Tibial nerve (tissue), 4 donors: Measurements from ENCODE around the gene HES4. TPM values are rescaled to one million over a fixed set of nuclear protein-coding genes. Genes with fewer than 3 reads are reported as not detected.

Experiments
- DNase-seq, 2 donors: peaks; one replicate each; pipeline ENCODE4 v3.0.0-alpha.2; 2019; ENCODE audit warnings: low spot score in 2 of 2
- H3K27ac ChIP-seq, 4 donors: fragments of 200-600 bp; sonication (generic) in 3 of 4; one replicate each; pipeline ENCODE4 v1.5.1; 2017 to 2019; ENCODE audit warnings: mild to moderate bottlenecking in 1 of 4
- H3K27me3 ChIP-seq, 2 donors: fragments of 200-600 bp; sonication (generic) in 1 of 2; one replicate each; pipeline versions ENCODE4 v1.5.1 to v1.6.0; 2017 to 2019
- H3K36me3 ChIP-seq, 3 donors: fragments of 200-600 bp; sonication (generic); one replicate each; pipeline ENCODE4 v1.5.1; 2018 to 2019
- H3K4me1 ChIP-seq, 4 donors: fragments of 200-600 bp; sonication (generic) in 3 of 4; one replicate each; pipeline ENCODE4 v1.5.1; 2017 to 2019
- H3K4me3 ChIP-seq, 4 donors: fragments of 200-600 bp; sonication (generic) in 3 of 4; one replicate each; pipeline ENCODE4 v1.5.1; 2017 to 2019; ENCODE audit warnings: mild to moderate bottlenecking in 1 of 4, moderate library complexity in 1 of 4
- H3K9me3 ChIP-seq, 4 donors: fragments of 200-600 bp; sonication (generic) in 3 of 4; one replicate each; pipeline ENCODE4 v1.5.1; 2017 to 2019
- EP300 ChIP-seq, 2 donors: sonication (generic); formaldehyde crosslinking; IDR thresholded peaks; one replicate each; pipeline ENCODE4 v1.6.1; 2017; ENCODE audit warnings: antibody characterized with exemption in 2 of 2, mild to moderate bottlenecking in 1 of 2
- POLR2A ChIP-seq, 2 donors: fragments of 450-650 bp; IDR thresholded peaks; one replicate each; pipeline ENCODE4 v1.6.1; 2017; ENCODE audit warnings: antibody characterized with exemption in 2 of 2, mild to moderate bottlenecking in 2 of 2, moderate library complexity in 2 of 2
- WGBS, 2 donors: methylation state at CpG; one replicate each; pipeline ENCODE4 v1.1.5; 2018; 5-methylcytosine and 5-hydroxymethylcytosine counted together
- total RNA-seq, 4 donors: library from RNA; depleted of rRNA; stranded (reverse); fragments of >200 nt; gene quantifications; one replicate each; pipeline ENCODE4 v1.1.0, GENCODE V29; 2016
- TF ChIP-seq, protein P1 (sequence below), 5 experiments: fragments of 200-600 bp in 3 of 5; fragments of 450-650 bp in 2 of 5; sonication (generic) in 3 of 5; IDR thresholded peaks; one replicate each; pipeline ENCODE4 v1.5.1; 2016 to 2019; ENCODE audit warnings: antibody characterized with exemption in 5 of 5, mild to moderate bottlenecking in 3 of 5, moderate library complexity in 2 of 5

The HES4 gene
- total RNA-seq, 4 donors from 2014 or later = 26.9 to 70.8 (median 58.7) TPM

GRCh38 chr1:1042835-1043234 lies 42.9 kb upstream of the HES4 start:
- H3K27ac ChIP-seq = no peak overlapping the region
- peaks cover 0 to 16% of the 10 kb centered on the region in 2 donors for H3K27me3 ChIP-seq
- DNase-seq = no peak
- H3K36me3 ChIP-seq = peaks cover 0 to 56% (median 0%) of the 10 kb centered on the region in 3 donors
- WGBS, 2 donors = 85 to 92% methylated on average over 5 to 10 of the region's 10 CpGs
- peaks cover 0 to 26% (median 12%) of the 10 kb centered on the region in 4 donors for H3K4me1 ChIP-seq
- TF ChIP-seq, protein P1, sequence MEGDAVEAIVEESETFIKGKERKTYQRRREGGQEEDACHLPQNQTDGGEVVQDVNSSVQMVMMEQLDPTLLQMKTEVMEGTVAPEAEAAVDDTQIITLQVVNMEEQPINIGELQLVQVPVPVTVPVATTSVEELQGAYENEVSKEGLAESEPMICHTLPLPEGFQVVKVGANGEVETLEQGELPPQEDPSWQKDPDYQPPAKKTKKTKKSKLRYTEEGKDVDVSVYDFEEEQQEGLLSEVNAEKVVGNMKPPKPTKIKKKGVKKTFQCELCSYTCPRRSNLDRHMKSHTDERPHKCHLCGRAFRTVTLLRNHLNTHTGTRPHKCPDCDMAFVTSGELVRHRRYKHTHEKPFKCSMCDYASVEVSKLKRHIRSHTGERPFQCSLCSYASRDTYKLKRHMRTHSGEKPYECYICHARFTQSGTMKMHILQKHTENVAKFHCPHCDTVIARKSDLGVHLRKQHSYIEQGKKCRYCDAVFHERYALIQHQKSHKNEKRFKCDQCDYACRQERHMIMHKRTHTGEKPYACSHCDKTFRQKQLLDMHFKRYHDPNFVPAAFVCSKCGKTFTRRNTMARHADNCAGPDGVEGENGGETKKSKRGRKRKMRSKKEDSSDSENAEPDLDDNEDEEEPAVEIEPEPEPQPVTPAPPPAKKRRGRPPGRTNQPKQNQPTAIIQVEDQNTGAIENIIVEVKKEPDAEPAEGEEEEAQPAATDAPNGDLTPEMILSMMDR (IDR thresholded peaks at IDR 0.05) = no peak
- TF ChIP-seq POLR2A (IDR thresholded peaks at IDR 0.05) (no peak), EP300 (IDR thresholded peaks at IDR 0.05) (no peak)
- H3K9me3 ChIP-seq = no peaks in the 10 kb centered on the region
- no peak overlapping the region for H3K4me3 ChIP-seq

GRCh38 chr1:1041873-1042272 lies 42.0 kb upstream of the HES4 start:
- peaks cover 0 to 55% (median 0%) of the 10 kb centered on the region in 3 donors for H3K36me3 ChIP-seq
- H3K27ac ChIP-seq = no peak overlapping the region
- no peaks in the 10 kb centered on the region for H3K9me3 ChIP-seq
- no peak overlapping the region for H3K4me3 ChIP-seq
- TF ChIP-seq, protein P1 (IDR thresholded peaks at IDR 0.05) = no peak
- TF ChIP-seq EP300 (IDR thresholded peaks at IDR 0.05) = no peak
- no peak for TF ChIP-seq POLR2A (IDR thresholded peaks at IDR 0.05)
- 91 to 94% methylated on average over 22 to 25 of the region's 25 CpGs for WGBS, 2 donors
- no peak for DNase-seq
- peaks cover 0 to 26% (median 12%) of the 10 kb centered on the region in 4 donors for H3K4me1 ChIP-seq
- peaks cover 0 to 16% of the 10 kb centered on the region in 2 donors for H3K27me3 ChIP-seq

DNA sequence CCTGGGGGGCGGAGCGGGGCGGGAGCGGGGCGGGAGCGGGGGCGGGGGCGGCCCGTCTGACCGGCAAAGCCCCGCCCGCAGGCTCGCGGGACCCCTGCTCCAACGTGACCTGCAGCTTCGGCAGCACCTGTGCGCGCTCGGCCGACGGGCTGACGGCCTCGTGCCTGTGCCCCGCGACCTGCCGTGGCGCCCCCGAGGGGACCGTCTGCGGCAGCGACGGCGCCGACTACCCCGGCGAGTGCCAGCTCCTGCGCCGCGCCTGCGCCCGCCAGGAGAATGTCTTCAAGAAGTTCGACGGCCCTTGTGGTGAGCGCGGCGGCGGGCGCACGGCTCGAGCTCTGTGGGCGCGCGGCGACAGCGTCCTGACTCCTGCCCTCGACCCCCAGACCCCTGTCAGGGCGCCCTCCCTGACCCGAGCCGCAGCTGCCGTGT lies 41.2 kb upstream of the HES4 start:
- peaks cover 0 to 16% of the 10 kb centered on the region in 2 donors for H3K27me3 ChIP-seq
- 63 to 75% methylated on average over 34 to 44 of the region's 60 CpGs for WGBS, 2 donors
- DNase-seq = no peak
- no peaks in the 10 kb centered on the region for H3K9me3 ChIP-seq
- peaks cover 0 to 26% (median 12%) of the 10 kb centered on the region in 4 donors for H3K4me1 ChIP-seq
- H3K27ac ChIP-seq = no peak overlapping the region
- TF ChIP-seq, protein P1 (IDR thresholded peaks at IDR 0.05) = no peak
- no peak for TF ChIP-seq POLR2A (IDR thresholded peaks at IDR 0.05)
- no peak for TF ChIP-seq EP300 (IDR thresholded peaks at IDR 0.05)
- peak overlapping the region in 1 of 4 donors; percentile 57 for H3K4me3 ChIP-seq
- peaks cover 0 to 55% (median 0%) of the 10 kb centered on the region in 3 donors for H3K36me3 ChIP-seq

DNA sequence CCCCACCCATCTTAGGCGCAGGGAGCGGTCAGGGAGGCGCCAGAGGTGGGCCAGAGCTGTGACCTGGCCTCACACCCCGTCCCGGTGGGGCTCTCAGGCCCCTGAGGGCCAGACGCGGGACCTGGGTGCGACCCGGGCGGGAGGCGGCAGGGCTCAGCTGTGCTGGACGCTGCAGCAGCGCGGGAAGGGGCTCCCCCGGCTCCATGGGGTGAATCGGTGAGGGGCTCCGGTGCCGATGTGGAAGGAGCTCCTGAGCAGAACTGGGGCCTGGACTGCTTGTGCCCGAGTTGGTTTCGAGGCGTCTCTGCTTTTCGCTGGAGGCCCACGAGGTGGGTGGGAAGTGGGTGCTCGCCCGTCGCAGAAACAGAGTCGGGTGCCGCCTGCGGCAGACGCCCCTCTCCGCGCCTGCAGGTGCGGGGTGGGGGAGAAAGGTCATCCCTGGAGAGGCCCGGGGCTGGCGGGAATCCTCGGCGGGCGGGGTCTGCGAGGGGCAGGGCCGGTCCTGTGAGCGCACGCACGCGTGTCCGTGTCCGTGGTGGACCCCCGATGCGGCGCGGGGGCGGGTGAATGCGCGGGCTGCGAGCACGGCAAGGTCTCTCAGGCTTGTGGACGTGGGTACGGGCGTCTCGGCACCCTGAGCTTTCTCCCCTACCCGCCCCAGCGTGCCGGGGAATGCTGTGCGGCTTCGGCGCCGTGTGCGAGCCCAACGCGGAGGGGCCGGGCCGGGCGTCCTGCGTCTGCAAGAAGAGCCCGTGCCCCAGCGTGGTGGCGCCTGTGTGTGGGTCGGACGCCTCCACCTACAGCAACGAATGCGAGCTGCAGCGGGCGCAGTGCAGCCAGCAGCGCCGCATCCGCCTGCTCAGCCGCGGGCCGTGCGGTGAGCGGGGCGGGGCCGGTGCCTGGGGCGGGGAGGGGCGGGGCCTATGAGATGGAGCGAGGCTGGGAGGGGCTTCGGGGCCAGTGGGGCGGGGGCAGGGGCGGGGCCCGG lies 40.4 kb upstream of the HES4 start:
- DNase-seq = peak; percentile 57 to 59
- H3K4me3 ChIP-seq = peak overlapping the region; percentile 27 to 57 (median 42)
- H3K9me3 ChIP-seq = no peaks in the 10 kb centered on the region
- 11 to 13% methylated on average over 34 to 71 of the region's 99 CpGs for WGBS, 2 donors
- peaks cover 0 to 26% (median 12%) of the 10 kb centered on the region in 4 donors for H3K4me1 ChIP-seq
- H3K27ac ChIP-seq = peak overlapping the region in 1 of 4 donors; percentile 38
- TF ChIP-seq POLR2A (IDR thresholded peaks at IDR 0.05) = no peak
- TF ChIP-seq, protein P1 (IDR thresholded peaks at IDR 0.05) = peak in 2 of 5 experiments; percentile 8 to 34
- no peak for TF ChIP-seq EP300 (IDR thresholded peaks at IDR 0.05)
- H3K36me3 ChIP-seq = peaks cover 0 to 55% (median 0%) of the 10 kb centered on the region in 3 donors
- H3K27me3 ChIP-seq = peaks cover 0 to 16% of the 10 kb centered on the region in 2 donors
